ENCODE results near the gene CATSPER2. TPM values are rescaled to one million over a fixed set of nuclear protein-coding genes. Genes with fewer than 3 reads are reported as not detected.
"Not testable (repeated sequence)": the region's sequence is repeated elsewhere in the genome, so short reads cannot be mapped to it uniquely, and the experiment has no call there.

The CATSPER2 gene
- polyA plus RNA-seq (2013, experiment 1 of 2): 0.50 TPM
- polyA plus RNA-seq (2013, experiment 2 of 2): 2.4 TPM

- H3K9ac ChIP-seq (ENCODE audit: low read depth, low read length): no peak within 1 kb of the TSS
- no peak within 1 kb of the TSS for H3K4me3 ChIP-seq (ENCODE audit: low read length)
- H3K4me1 ChIP-seq (ENCODE audit: insufficient read depth, low read length): no peaks in the 10 kb centered on the region
- 96% methylated on average over 85 of the region's 85 CpGs for WGBS
- no peak within 1 kb of the TSS for H3K27ac ChIP-seq (ENCODE audit: low read depth, low read length)
- 0 out of 2 replicates have a peak, but pooled peaks cover 6% of the 10 kb centered on the region for H3K36me3 ChIP-seq (ENCODE audit: insufficient read depth, low read length)
- H3K27me3 ChIP-seq (ENCODE audit: insufficient read depth, low read length): no peaks in the 10 kb centered on the region
- H3K9me3 ChIP-seq (ENCODE audit: insufficient read depth, low read depth, low read length): peaks cover 7% of the 10 kb centered on the region; the same call in 1 of the 2 replicates
These were observed at the start of gene CATSPER2 for GRCh38 chr15:43648649-43649429. Gene CATSPER2, minus strand, starts transcription at chr15:43648844. Its CDS starts 783 bp downstream, at chr15:43648061.

- not testable (repeated sequence) for H3K36me3 ChIP-seq (ENCODE audit: insufficient read depth, low read length); H3K27me3 ChIP-seq (ENCODE audit: insufficient read depth, low read length); H3K9me3 ChIP-seq (ENCODE audit: insufficient read depth, low read depth, low read length); H3K4me1 ChIP-seq (ENCODE audit: insufficient read depth, low read length); H3K4me3 ChIP-seq (ENCODE audit: low read length); H3K27ac ChIP-seq (ENCODE audit: low read depth, low read length); H3K9ac ChIP-seq (ENCODE audit: low read depth, low read length)
- WGBS: no CpG with 5 or more reads among the region's 43 CpGs
These were observed 44.7 kb upstream of the CATSPER2 start, which contains the start of gene CKMT1A for GRCh38 chr15:43693148-43694022. Gene CKMT1A, plus strand, starts transcription at chr15:43693859. Its CDS starts 192 bp downstream, at chr15:43694051.

- not testable (repeated sequence) for H3K9ac ChIP-seq (ENCODE audit: low read depth, low read length); H3K9me3 ChIP-seq (ENCODE audit: insufficient read depth, low read depth, low read length); H3K36me3 ChIP-seq (ENCODE audit: insufficient read depth, low read length); H3K27ac ChIP-seq (ENCODE audit: low read depth, low read length); H3K4me1 ChIP-seq (ENCODE audit: insufficient read depth, low read length); H3K4me3 ChIP-seq (ENCODE audit: low read length); H3K27me3 ChIP-seq (ENCODE audit: insufficient read depth, low read length)
- whole genome bisulfite sequencing: no CpG with 5 or more reads among the region's 7 CpGs
These were observed 44.0 kb upstream of the CATSPER2 start for GRCh38 chr15:43692679-43693078.

GRCh38 chr15:43689604-43690301 lies 41.1 kb upstream of the CATSPER2 start:
- not testable (repeated sequence) for H3K4me1 ChIP-seq (ENCODE audit: insufficient read depth, low read length); H3K27me3 ChIP-seq (ENCODE audit: insufficient read depth, low read length); H3K4me3 ChIP-seq (ENCODE audit: low read length); H3K36me3 ChIP-seq (ENCODE audit: insufficient read depth, low read length); H3K27ac ChIP-seq (ENCODE audit: low read depth, low read length); H3K9ac ChIP-seq (ENCODE audit: low read depth, low read length); H3K9me3 ChIP-seq (ENCODE audit: insufficient read depth, low read depth, low read length)
- no CpG with 5 or more reads among the region's 54 CpGs for WGBS

- not testable (repeated sequence) for H3K27ac ChIP-seq (ENCODE audit: low read depth, low read length); H3K4me3 ChIP-seq (ENCODE audit: low read length); H3K4me1 ChIP-seq (ENCODE audit: insufficient read depth, low read length); H3K27me3 ChIP-seq (ENCODE audit: insufficient read depth, low read length); H3K36me3 ChIP-seq (ENCODE audit: insufficient read depth, low read length); H3K9ac ChIP-seq (ENCODE audit: low read depth, low read length); H3K9me3 ChIP-seq (ENCODE audit: insufficient read depth, low read depth, low read length)
- WGBS: no CpG with 5 or more reads among the region's 1 CpG
These were observed 25.5 kb upstream of the CATSPER2 start for GRCh38 chr15:43674175-43674574.

GRCh38 chr15:43666177-43666576 lies 17.5 kb upstream of the CATSPER2 start:
- not testable (repeated sequence) for H3K36me3 ChIP-seq (ENCODE audit: insufficient read depth, low read length); H3K9me3 ChIP-seq (ENCODE audit: insufficient read depth, low read depth, low read length); H3K27me3 ChIP-seq (ENCODE audit: insufficient read depth, low read length); H3K4me1 ChIP-seq (ENCODE audit: insufficient read depth, low read length); H3K9ac ChIP-seq (ENCODE audit: low read depth, low read length); H3K27ac ChIP-seq (ENCODE audit: low read depth, low read length); H3K4me3 ChIP-seq (ENCODE audit: low read length)
- WGBS: no CpG with 5 or more reads among the region's 1 CpG

GRCh38 chr15:43663333-43663732 lies 14.7 kb upstream of the CATSPER2 start:
- not testable (repeated sequence) for H3K4me1 ChIP-seq (ENCODE audit: insufficient read depth, low read length); H3K9ac ChIP-seq (ENCODE audit: low read depth, low read length); H3K27me3 ChIP-seq (ENCODE audit: insufficient read depth, low read length); H3K9me3 ChIP-seq (ENCODE audit: insufficient read depth, low read depth, low read length); H3K27ac ChIP-seq (ENCODE audit: low read depth, low read length); H3K36me3 ChIP-seq (ENCODE audit: insufficient read depth, low read length); H3K4me3 ChIP-seq (ENCODE audit: low read length)
- WGBS: no CpG with 5 or more reads among the region's 8 CpGs

GRCh38 chr15:43662293-43662692 lies 13.6 kb upstream of the CATSPER2 start:
- H3K27ac ChIP-seq (ENCODE audit: low read depth, low read length); H3K9ac ChIP-seq (ENCODE audit: low read depth, low read length); H3K4me3 ChIP-seq (ENCODE audit: low read length); H3K27me3 ChIP-seq (ENCODE audit: insufficient read depth, low read length); H3K36me3 ChIP-seq (ENCODE audit: insufficient read depth, low read length); H3K4me1 ChIP-seq (ENCODE audit: insufficient read depth, low read length); H3K9me3 ChIP-seq (ENCODE audit: insufficient read depth, low read depth, low read length): not testable (repeated sequence)
- 100% methylated on average over 1 of the region's 2 CpGs for WGBS

GRCh38 chr15:43659727-43660126 lies 11.1 kb upstream of the CATSPER2 start:
- H3K4me1 ChIP-seq (ENCODE audit: insufficient read depth, low read length); H3K9me3 ChIP-seq (ENCODE audit: insufficient read depth, low read depth, low read length); H3K27ac ChIP-seq (ENCODE audit: low read depth, low read length); H3K4me3 ChIP-seq (ENCODE audit: low read length); H3K9ac ChIP-seq (ENCODE audit: low read depth, low read length); H3K27me3 ChIP-seq (ENCODE audit: insufficient read depth, low read length); H3K36me3 ChIP-seq (ENCODE audit: insufficient read depth, low read length): not testable (repeated sequence)
- no CpG with 5 or more reads among the region's 10 CpGs for WGBS

- not testable (repeated sequence) for H3K4me1 ChIP-seq (ENCODE audit: insufficient read depth, low read length); H3K4me3 ChIP-seq (ENCODE audit: low read length); H3K9me3 ChIP-seq (ENCODE audit: insufficient read depth, low read depth, low read length); H3K36me3 ChIP-seq (ENCODE audit: insufficient read depth, low read length); H3K9ac ChIP-seq (ENCODE audit: low read depth, low read length); H3K27me3 ChIP-seq (ENCODE audit: insufficient read depth, low read length); H3K27ac ChIP-seq (ENCODE audit: low read depth, low read length)
- 97% methylated on average over 15 of the region's 16 CpGs for WGBS
These were observed 834 bp upstream of the CATSPER2 start for GRCh38 chr15:43649430-43649926.

All from HUES64 (cell line).